BJ (cell line): ENCODE data around the gene THAP10. TPM values are rescaled to one million over a fixed set of nuclear protein-coding genes. Genes with fewer than 3 reads are reported as not detected.

Experiments used
- CTCF ChIA-PET: fragments of 350-600 bp; formaldehyde crosslinking; extraction: SDS; loops from one replicate; lab custom pipeline; 2021; ENCODE audit warnings: antibody characterized with exemption, inconsistent platforms; lab: Yijun Ruan, JAX
- POLR2A ChIA-PET: fragments of 300-600 bp; sonication (Branson Sonifier 250); formaldehyde crosslinking; extraction: SDS; loops from one replicate; lab custom pipeline; 2021; ENCODE audit warnings: antibody characterized with exemption; lab: Charles Lee
- DNase-seq: peaks from one replicate; pipeline ENCODE4 v3.0.0-alpha.2; 2011; ENCODE audit warnings: low read depth
- H3K27me3 ChIP-seq: 2 replicates; pipeline ENCODE4 v1.6.0; 2011; ENCODE audit warnings: low read length; ENCODE audit not compliant: control insufficient read depth, insufficient read depth
- H3K36me3 ChIP-seq: 2 replicates; pipeline ENCODE4 v1.5.1; 2011; ENCODE audit warnings: low read length; ENCODE audit not compliant: control insufficient read depth, insufficient read depth
- H3K4me3 ChIP-seq: 2 replicates; pipeline ENCODE4 v1.5.1; 2011; ENCODE audit warnings: low read depth, mild to moderate bottlenecking, control low read depth, low read length
- CTCF ChIP-seq: IDR thresholded peaks from 2 replicates; pipeline ENCODE4 v1.5.1; 2011; ENCODE audit warnings: low read depth, mild to moderate bottlenecking, control low read depth, inconsistent platforms, low read length, moderate library complexity; ENCODE audit not compliant: insufficient read depth
- polyA plus RNA-seq: library from polyadenylated mRNA; depleted of rRNA; stranded (reverse); fragments of >200 nt; gene quantifications from 2 replicates; pipeline ENCODE4 v1.2.3, GENCODE V29; 2011

THAP10 gene
- polyA plus RNA-seq, 1 experiment = 2.8 TPM

- Histone ChIP-seq H3K27me3 (no peaks in the 10 kb centered on the region), H3K36me3 (no peaks in the 10 kb centered on the region), H3K4me3 (no peak overlapping the region)
- no peak for DNase-seq
- CTCF ChIA-PET = interaction anchor here (0.6 to 1.5 kb wide), 2 partner anchors 15 to 67 kb away, joined by 3 to 4 read pairs; no protein-coding TSS in a partner anchor
- POLR2A ChIA-PET = no interaction called here
- TF ChIP-seq CTCF = no peak
Measured at GRCh38 chr15:70906842-70907241, 14.6 kb upstream of the THAP10 start.

- POLR2A ChIA-PET = no interaction called here
- no peaks in the 10 kb centered on the region for H3K36me3 ChIP-seq
- no peak for TF ChIP-seq CTCF
- no peaks in the 10 kb centered on the region for H3K27me3 ChIP-seq
- no peak overlapping the region for H3K4me3 ChIP-seq
- CTCF ChIA-PET = interaction anchor here (2.2 kb wide), 1 partner anchor 9 kb away, joined by 8 read pairs; the partner anchor contains the start of genes LRRC49 and THAP10
- DNase-seq = peak; percentile 72
Measured at GRCh38 chr15:70902107-70902506, 9.9 kb upstream of the THAP10 start.

- POLR2A ChIA-PET = no interaction called here
- CTCF ChIA-PET = interaction anchor here (0.9 to 2.4 kb wide), 10 partner anchors 10 to 547 kb away, joined by 3 to 11 read pairs (median 3); partner anchors contain the start of gene THSD4
- Histone ChIP-seq H3K27me3 (no peaks in the 10 kb centered on the region), H3K36me3 (no peaks in the 10 kb centered on the region), H3K4me3 (peak overlapping the region; percentile 81)
- DNase-seq = peak; percentile 26
- TF ChIP-seq CTCF = peak; percentile 74
Measured at GRCh38 chr15:70892912-70893560, 803 bp upstream of the THAP10 start.

GRCh38 chr15:70882361-70882760 lies 9.9 kb downstream of the THAP10 start:
- no peak for DNase-seq
- H3K36me3 ChIP-seq = no peaks in the 10 kb centered on the region
- ChIA-PET POLR2A (no interaction called here), CTCF (interaction anchor here (0.7 to 1.0 kb wide), 2 partner anchors 8 to 57 kb away, joined by 3 to 5 read pairs; no protein-coding TSS in a partner anchor)
- no peaks in the 10 kb centered on the region for H3K27me3 ChIP-seq
- H3K4me3 ChIP-seq = no peak overlapping the region
- TF ChIP-seq CTCF = no peak

GRCh38 chr15:70880781-70881180 lies 11.5 kb downstream of the THAP10 start:
- Histone ChIP-seq H3K4me3 (no peak overlapping the region), H3K36me3 (no peaks in the 10 kb centered on the region), H3K27me3 (no peaks in the 10 kb centered on the region)
- ChIA-PET CTCF (interaction anchor here (1.1 kb wide), 1 partner anchor 29 kb away, joined by 4 read pairs; no protein-coding TSS in a partner anchor), POLR2A (no interaction called here)
- DNase-seq = no peak
- TF ChIP-seq CTCF = no peak
